ENCODE measurements around the gene MTA3. TPM values are rescaled to one million over a fixed set of nuclear protein-coding genes. Genes with fewer than 3 reads are reported as not detected.

The MTA3 gene
- polyA plus RNA-seq, 1 donor from 2014 or later, result 11.2 TPM

DNA sequence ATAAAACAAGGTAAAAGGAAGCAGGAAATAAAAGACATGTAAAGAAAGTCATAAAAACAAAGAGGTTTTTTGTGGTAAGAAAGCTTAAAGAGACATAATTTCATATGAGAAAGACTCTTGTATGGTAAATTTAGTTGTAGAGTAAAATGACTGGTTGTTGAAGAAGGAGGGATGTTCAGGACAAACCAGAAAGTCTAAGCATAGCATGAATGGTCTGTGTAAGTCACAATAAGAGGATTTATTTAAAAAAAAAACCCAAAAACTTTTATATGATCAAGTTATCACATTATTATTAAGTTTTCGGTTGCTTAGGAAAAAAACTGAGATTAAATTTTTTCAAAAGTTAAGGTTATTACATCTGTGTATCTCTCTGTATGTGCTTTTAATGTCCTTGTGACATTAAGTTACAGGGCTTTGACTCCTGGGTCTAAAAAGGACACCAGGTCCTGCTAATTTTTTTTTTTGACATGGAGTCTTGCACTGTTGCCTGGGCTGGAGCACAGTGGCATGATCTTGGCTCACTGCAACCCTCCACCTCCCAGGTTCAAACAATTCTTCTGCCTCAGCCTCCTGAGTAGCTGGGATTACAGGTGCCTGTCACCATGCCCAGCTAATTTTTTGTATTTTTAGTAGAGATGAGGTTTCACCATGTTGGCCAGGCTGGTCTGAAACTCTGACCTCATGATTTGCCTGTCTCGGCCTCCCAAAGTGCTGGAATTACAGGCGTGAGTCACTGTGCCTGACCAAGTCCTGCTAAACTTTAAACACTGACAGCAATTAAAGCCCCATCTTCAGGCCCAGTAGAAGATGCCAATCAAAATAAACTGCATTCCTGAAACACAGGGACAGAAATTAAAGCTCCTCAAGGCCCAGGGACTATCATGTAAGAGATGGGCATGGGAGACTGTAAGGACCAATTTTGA is 209.7 kb downstream of the MTA3 start:
- Histone ChIP-seq H3K9ac (ENCODE audit: low read length) (no peak overlapping the region), H3K4me3 (ENCODE audit: low read length) (no peak overlapping the region), H3K9me2 (ENCODE audit: insufficient read depth, low read length) (no peaks in the 10 kb centered on the region), H2AFZ (ENCODE audit: low read depth, low read length) (no peak overlapping the region), H3K9me3 (ENCODE audit: low read length) (no peaks in the 10 kb centered on the region), H4K20me1 (ENCODE audit: insufficient read depth) (no peaks in the 10 kb centered on the region), H3K27ac (ENCODE audit: low read length) (no peak overlapping the region), H3K36me3 (ENCODE audit: insufficient read depth, low read length) (no peaks in the 10 kb centered on the region), H3K27me3 (ENCODE audit: insufficient read depth, low read depth, low read length) (no peaks in the 10 kb centered on the region), H3F3A (ENCODE audit: insufficient read depth, low read length, poor library complexity, severe bottlenecking) (no peaks in the 10 kb centered on the region), H3K79me2 (replicated peaks; ENCODE audit: insufficient read depth, low read length) (no peaks in the 10 kb centered on the region), H3K4me2 (ENCODE audit: low read length) (no peak overlapping the region)
- TF ChIP-seq RAD21 (conservative IDR thresholded peaks at IDR 0.05), result no peak
- TF ChIP-seq, protein P1, sequence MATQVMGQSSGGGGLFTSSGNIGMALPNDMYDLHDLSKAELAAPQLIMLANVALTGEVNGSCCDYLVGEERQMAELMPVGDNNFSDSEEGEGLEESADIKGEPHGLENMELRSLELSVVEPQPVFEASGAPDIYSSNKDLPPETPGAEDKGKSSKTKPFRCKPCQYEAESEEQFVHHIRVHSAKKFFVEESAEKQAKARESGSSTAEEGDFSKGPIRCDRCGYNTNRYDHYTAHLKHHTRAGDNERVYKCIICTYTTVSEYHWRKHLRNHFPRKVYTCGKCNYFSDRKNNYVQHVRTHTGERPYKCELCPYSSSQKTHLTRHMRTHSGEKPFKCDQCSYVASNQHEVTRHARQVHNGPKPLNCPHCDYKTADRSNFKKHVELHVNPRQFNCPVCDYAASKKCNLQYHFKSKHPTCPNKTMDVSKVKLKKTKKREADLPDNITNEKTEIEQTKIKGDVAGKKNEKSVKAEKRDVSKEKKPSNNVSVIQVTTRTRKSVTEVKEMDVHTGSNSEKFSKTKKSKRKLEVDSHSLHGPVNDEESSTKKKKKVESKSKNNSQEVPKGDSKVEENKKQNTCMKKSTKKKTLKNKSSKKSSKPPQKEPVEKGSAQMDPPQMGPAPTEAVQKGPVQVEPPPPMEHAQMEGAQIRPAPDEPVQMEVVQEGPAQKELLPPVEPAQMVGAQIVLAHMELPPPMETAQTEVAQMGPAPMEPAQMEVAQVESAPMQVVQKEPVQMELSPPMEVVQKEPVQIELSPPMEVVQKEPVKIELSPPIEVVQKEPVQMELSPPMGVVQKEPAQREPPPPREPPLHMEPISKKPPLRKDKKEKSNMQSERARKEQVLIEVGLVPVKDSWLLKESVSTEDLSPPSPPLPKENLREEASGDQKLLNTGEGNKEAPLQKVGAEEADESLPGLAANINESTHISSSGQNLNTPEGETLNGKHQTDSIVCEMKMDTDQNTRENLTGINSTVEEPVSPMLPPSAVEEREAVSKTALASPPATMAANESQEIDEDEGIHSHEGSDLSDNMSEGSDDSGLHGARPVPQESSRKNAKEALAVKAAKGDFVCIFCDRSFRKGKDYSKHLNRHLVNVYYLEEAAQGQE (IDR thresholded peaks at IDR 0.05; ENCODE audit: borderline replicate concordance), result no peak
- no peak for TF ChIP-seq EP300 (conservative IDR thresholded peaks at IDR 0.05; ENCODE audit: poor library complexity, severe bottlenecking)
- no peak for TF ChIP-seq MXI1 (conservative IDR thresholded peaks at IDR 0.05; ENCODE audit: poor library complexity, severe bottlenecking)
- TF ChIP-seq, protein P2, sequence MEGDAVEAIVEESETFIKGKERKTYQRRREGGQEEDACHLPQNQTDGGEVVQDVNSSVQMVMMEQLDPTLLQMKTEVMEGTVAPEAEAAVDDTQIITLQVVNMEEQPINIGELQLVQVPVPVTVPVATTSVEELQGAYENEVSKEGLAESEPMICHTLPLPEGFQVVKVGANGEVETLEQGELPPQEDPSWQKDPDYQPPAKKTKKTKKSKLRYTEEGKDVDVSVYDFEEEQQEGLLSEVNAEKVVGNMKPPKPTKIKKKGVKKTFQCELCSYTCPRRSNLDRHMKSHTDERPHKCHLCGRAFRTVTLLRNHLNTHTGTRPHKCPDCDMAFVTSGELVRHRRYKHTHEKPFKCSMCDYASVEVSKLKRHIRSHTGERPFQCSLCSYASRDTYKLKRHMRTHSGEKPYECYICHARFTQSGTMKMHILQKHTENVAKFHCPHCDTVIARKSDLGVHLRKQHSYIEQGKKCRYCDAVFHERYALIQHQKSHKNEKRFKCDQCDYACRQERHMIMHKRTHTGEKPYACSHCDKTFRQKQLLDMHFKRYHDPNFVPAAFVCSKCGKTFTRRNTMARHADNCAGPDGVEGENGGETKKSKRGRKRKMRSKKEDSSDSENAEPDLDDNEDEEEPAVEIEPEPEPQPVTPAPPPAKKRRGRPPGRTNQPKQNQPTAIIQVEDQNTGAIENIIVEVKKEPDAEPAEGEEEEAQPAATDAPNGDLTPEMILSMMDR (IDR thresholded peaks at IDR 0.05; ENCODE audit: poor library complexity, severe bottlenecking), result no peak
- TF ChIP-seq TAF1 (IDR thresholded peaks at IDR 0.05; ENCODE audit: low read depth), result no peak
- TF ChIP-seq POLR2AphosphoS5 (IDR thresholded peaks at IDR 0.05), result no peak
- TF ChIP-seq EZH2 (IDR thresholded peaks at IDR 0.05; ENCODE audit: borderline replicate concordance, insufficient read depth, low read length, poor library complexity, severe bottlenecking), result no peak
- TF ChIP-seq SMC3 (conservative IDR thresholded peaks at IDR 0.05; ENCODE audit: poor library complexity), result no peak

DNA sequence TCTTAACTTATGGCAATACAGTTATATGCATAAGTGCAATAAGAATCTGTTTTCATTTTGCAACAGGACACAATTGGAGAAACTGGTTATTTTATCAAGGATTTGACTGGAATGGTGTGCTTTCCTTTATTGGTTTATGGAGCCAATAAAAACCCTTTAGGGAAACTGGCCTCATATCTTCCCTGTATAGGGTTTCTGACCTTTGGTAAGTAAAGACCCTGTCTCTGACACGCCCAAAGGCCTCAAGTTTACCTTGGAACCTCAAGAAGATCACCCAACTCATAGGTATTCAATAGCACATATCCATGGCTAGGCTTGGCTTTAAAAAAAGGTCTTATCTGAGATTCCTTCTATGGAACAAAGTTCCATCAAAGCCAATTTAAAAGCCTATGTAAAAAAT is 212.7 kb downstream of the MTA3 start:
- Histone ChIP-seq H3K9ac (ENCODE audit: low read length) (no peak overlapping the region), H3K9me3 (ENCODE audit: low read length) (no peaks in the 10 kb centered on the region)
- TF ChIP-seq RAD21 (conservative IDR thresholded peaks at IDR 0.05), result no peak
- TF ChIP-seq EP300 (conservative IDR thresholded peaks at IDR 0.05; ENCODE audit: poor library complexity, severe bottlenecking), result no peak
- no peak for TF ChIP-seq SMC3 (conservative IDR thresholded peaks at IDR 0.05; ENCODE audit: poor library complexity)
- TF ChIP-seq, protein P1 (IDR thresholded peaks at IDR 0.05; ENCODE audit: borderline replicate concordance), result no peak
- TF ChIP-seq TAF1 (IDR thresholded peaks at IDR 0.05; ENCODE audit: low read depth), result no peak
- TF ChIP-seq POLR2AphosphoS5 (IDR thresholded peaks at IDR 0.05), result no peak
- TF ChIP-seq, protein P2 (IDR thresholded peaks at IDR 0.05; ENCODE audit: poor library complexity, severe bottlenecking), result no peak
- TF ChIP-seq MXI1 (conservative IDR thresholded peaks at IDR 0.05; ENCODE audit: poor library complexity, severe bottlenecking), result no peak
- TF ChIP-seq EZH2 (IDR thresholded peaks at IDR 0.05; ENCODE audit: borderline replicate concordance, insufficient read depth, low read length, poor library complexity, severe bottlenecking), result no peak

More for the DNA sequence above, 212.7 kb downstream of the MTA3 start:
- Histone ChIP-seq H3K27me3 (ENCODE audit: insufficient read depth, low read depth, low read length) (no peaks in the 10 kb centered on the region), H3K36me3 (ENCODE audit: insufficient read depth, low read length) (no peaks in the 10 kb centered on the region), H3F3A (ENCODE audit: insufficient read depth, low read length, poor library complexity, severe bottlenecking) (no peaks in the 10 kb centered on the region), H3K27ac (ENCODE audit: low read length) (no peak overlapping the region), H3K4me3 (ENCODE audit: low read length) (no peak overlapping the region), H3K4me2 (ENCODE audit: low read length) (no peak overlapping the region), H2AFZ (ENCODE audit: low read depth, low read length) (no peak overlapping the region), H3K79me2 (replicated peaks; ENCODE audit: insufficient read depth, low read length) (no peaks in the 10 kb centered on the region), H3K9me2 (ENCODE audit: insufficient read depth, low read length) (no peaks in the 10 kb centered on the region), H4K20me1 (ENCODE audit: insufficient read depth) (no peaks in the 10 kb centered on the region)

All from neural cell (in vitro differentiated cells).